ENCODE measurements around the gene SEMA3G.

DNA sequence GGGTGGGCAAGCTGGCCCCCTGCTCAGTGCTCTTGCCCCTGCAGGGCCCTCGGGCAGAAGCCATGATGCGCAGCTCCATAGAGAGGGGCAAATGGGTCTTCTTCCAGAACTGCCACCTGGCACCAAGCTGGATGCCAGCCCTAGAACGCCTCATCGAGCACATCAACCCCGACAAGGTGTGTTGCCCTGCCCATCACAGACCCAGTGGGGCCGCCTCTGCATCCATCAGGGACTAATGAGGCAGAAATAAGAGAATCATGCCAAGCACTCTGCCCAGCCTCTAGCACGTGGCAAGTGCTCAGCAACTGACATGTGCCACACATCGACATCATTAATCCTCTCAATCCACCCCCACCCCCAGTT, 49.4 kb downstream of the SEMA3G start:
- TF ChIP-seq, protein P1, sequence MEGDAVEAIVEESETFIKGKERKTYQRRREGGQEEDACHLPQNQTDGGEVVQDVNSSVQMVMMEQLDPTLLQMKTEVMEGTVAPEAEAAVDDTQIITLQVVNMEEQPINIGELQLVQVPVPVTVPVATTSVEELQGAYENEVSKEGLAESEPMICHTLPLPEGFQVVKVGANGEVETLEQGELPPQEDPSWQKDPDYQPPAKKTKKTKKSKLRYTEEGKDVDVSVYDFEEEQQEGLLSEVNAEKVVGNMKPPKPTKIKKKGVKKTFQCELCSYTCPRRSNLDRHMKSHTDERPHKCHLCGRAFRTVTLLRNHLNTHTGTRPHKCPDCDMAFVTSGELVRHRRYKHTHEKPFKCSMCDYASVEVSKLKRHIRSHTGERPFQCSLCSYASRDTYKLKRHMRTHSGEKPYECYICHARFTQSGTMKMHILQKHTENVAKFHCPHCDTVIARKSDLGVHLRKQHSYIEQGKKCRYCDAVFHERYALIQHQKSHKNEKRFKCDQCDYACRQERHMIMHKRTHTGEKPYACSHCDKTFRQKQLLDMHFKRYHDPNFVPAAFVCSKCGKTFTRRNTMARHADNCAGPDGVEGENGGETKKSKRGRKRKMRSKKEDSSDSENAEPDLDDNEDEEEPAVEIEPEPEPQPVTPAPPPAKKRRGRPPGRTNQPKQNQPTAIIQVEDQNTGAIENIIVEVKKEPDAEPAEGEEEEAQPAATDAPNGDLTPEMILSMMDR (conservative IDR thresholded peaks at IDR 0.05): no peak
- no peak for TF ChIP-seq ZFX (IDR thresholded peaks at IDR 0.05)

Measured in C4-2B (cell line).